SK-N-SH (cell line): ENCODE measurements around the gene CYTH4. TPM values are rescaled to one million over a fixed set of nuclear protein-coding genes. Genes with fewer than 3 reads are reported as not detected.
A peak's percentile ranks its signal among the peaks of the same experiment; 100 is the strongest.

Experiments used
- CTCF ChIA-PET: fragments of 300-600, 350-600 bp; formaldehyde crosslinking; extraction: SDS; loops from one replicate; lab custom pipeline; 2021; lab: Yijun Ruan, JAX
- POLR2A ChIA-PET: fragments of 350-600 bp; sonication (Branson Sonifier 250); formaldehyde crosslinking; extraction: SDS; loops from one replicate; lab custom pipeline; 2020; ENCODE audit warnings: antibody characterized with exemption, inconsistent platforms; lab: Yijun Ruan, JAX
- DNase-seq: peaks from one replicate; pipeline ENCODE4 v3.0.0; 2012
- H2AFZ ChIP-seq: fragments of 200-600 bp; sonication (generic); 2 replicates; pipeline ENCODE4 v1.8.1; 2016; ENCODE audit warnings: antibody characterized with exemption, mild to moderate bottlenecking, low read depth
- H3F3A ChIP-seq: fragments of 200-600 bp; sonication (generic); replicated peaks from 2 replicates; pipeline ENCODE3; 2016; ENCODE audit warnings: antibody characterized with exemption, mild to moderate bottlenecking; ENCODE audit not compliant: insufficient read depth
- H3K27ac ChIP-seq, 2 experiments: fragments of 200-500 bp in 1 of 2; fragments of 200-600 bp in 1 of 2; sonication (Bioruptor generic) in 1 of 2; sonication (generic), shearing (Covaris generic) in 1 of 2; 2 replicates each; pipeline versions ENCODE4 v1.5.1 to v1.6.1; 2014 to 2016; ENCODE audit warnings: low read depth in 2 of 2, inconsistent platforms in 1 of 2, low read length in 1 of 2, mild to moderate bottlenecking in 1 of 2, mixed read lengths in 1 of 2
- H3K27me3 ChIP-seq: fragments of 200-600 bp; sonication (generic), shearing (Covaris generic); 2 replicates; pipeline ENCODE4 v1.6.1; 2016; ENCODE audit warnings: mixed run types; ENCODE audit not compliant: insufficient read depth
- H3K36me3 ChIP-seq, 2 experiments: fragments of 200-500 bp in 1 of 2; fragments of 200-600 bp in 1 of 2; sonication (Bioruptor generic) in 1 of 2; sonication (generic) in 1 of 2; replicated peaks in 1 of 2; 2 replicates each; pipeline versions ENCODE3 to v1.5.1; 2014 to 2016; ENCODE audit warnings: low read length in 1 of 2, mild to moderate bottlenecking in 1 of 2; ENCODE audit not compliant: insufficient read depth in 2 of 2, control insufficient read depth in 1 of 2
- H3K4me1 ChIP-seq, 2 experiments: fragments of 200-500 bp in 1 of 2; fragments of 200-600 bp in 1 of 2; sonication (Bioruptor generic) in 1 of 2; sonication (generic), shearing (Covaris generic) in 1 of 2; 2 replicates each; pipeline versions ENCODE4 v1.5.1 to v1.6.1; 2014 to 2016; ENCODE audit warnings: low read depth in 1 of 2, low read length in 1 of 2, mixed run types in 1 of 2; ENCODE audit not compliant: insufficient read depth in 2 of 2, control insufficient read depth in 1 of 2
- H3K4me2 ChIP-seq: fragments of 200-600 bp; sonication (generic), shearing (Covaris generic); 2 replicates; pipeline ENCODE4 v1.6.1; 2017; ENCODE audit warnings: mixed run types
- H3K4me3 ChIP-seq, 2 experiments: fragments of 200-500 bp in 1 of 2; fragments of 200-600 bp in 1 of 2; sonication (Bioruptor generic) in 1 of 2; sonication (generic), shearing (Covaris generic) in 1 of 2; 2 replicates each; pipeline versions ENCODE4 v1.5.1 to v1.8.1; 2014 to 2016; ENCODE audit warnings: low read depth in 2 of 2, inconsistent platforms in 1 of 2, low read length in 1 of 2, mild to moderate bottlenecking in 1 of 2, mixed read lengths in 1 of 2, moderate library complexity in 1 of 2
- H3K79me2 ChIP-seq: fragments of 200-600 bp; sonication (generic); 2 replicates; pipeline ENCODE4 v1.8.1; 2017; ENCODE audit warnings: mild to moderate bottlenecking; ENCODE audit not compliant: insufficient read depth
- H3K9ac ChIP-seq: fragments of 200-600 bp; sonication (generic); 2 replicates; pipeline ENCODE4 v1.6.1; 2017; ENCODE audit warnings: mixed run types
- H3K9me2 ChIP-seq: fragments of 200-600 bp; sonication (generic); 2 replicates; pipeline ENCODE4 v1.6.1; 2017; ENCODE audit warnings: mixed run types
- H3K9me3 ChIP-seq: fragments of 200-600 bp; sonication (generic); 2 replicates; pipeline ENCODE4 v1.6.1; 2017; ENCODE audit warnings: mixed run types, mild to moderate bottlenecking, moderate library complexity
- H4K20me1 ChIP-seq: fragments of 200-600 bp; sonication (generic); 2 replicates; pipeline ENCODE4 v1.6.1; 2017; ENCODE audit warnings: mild to moderate bottlenecking, mixed run types; ENCODE audit not compliant: insufficient read depth
- FOSL2 ChIP-seq: IDR thresholded peaks from 2 replicates; pipeline ENCODE4 v1.4.0; 2012; ENCODE audit warnings: low read depth, mild to moderate bottlenecking, moderate library complexity, borderline replicate concordance
- GATA2 ChIP-seq: sonication (generic); formaldehyde crosslinking; IDR thresholded peaks from 2 replicates; pipeline ENCODE4 v1.5.0; 2020; ENCODE audit warnings: mild to moderate bottlenecking, missing genetic modification reagents
- JUND ChIP-seq: IDR thresholded peaks from 2 replicates; pipeline ENCODE4 v1.4.0; 2012
- POLR2AphosphoS5 ChIP-seq: IDR thresholded peaks from 2 replicates; pipeline ENCODE4 v1.6.1; 2012; ENCODE audit warnings: low read depth, low read length
- TCF12 ChIP-seq: IDR thresholded peaks from 2 replicates; pipeline ENCODE4 v1.4.0; 2012
- WGBS: methylation state at CpG from one replicate; pipeline ENCODE4 v1.1.6; 2017; ENCODE audit warnings: low lambda C conversion rate; 5-methylcytosine and 5-hydroxymethylcytosine counted together
- polyA plus RNA-seq, 3 experiments: library from polyadenylated mRNA; depleted of rRNA; stranded (reverse); fragments of >200 nt; gene quantifications; 2 replicates each; pipeline ENCODE4 v1.2.3, GENCODE V29; 2012
- TF ChIP-seq, protein P1 (sequence below): IDR thresholded peaks from 2 replicates; pipeline ENCODE4; 2012
- TF ChIP-seq, protein P2 (sequence below): fragments of 150-350 bp; IDR thresholded peaks from 2 replicates; pipeline ENCODE4 v1.6.1; 2016; ENCODE audit warnings: mild to moderate bottlenecking, low read depth, low read length
- TF ChIP-seq, protein P3 (sequence below): fragments of 150-350 bp; IDR thresholded peaks from 2 replicates; pipeline ENCODE4 v1.6.1; 2017; ENCODE audit warnings: antibody characterized with exemption, low read length, low read depth, borderline replicate concordance
- TF ChIP-seq, protein P4 (sequence below): IDR thresholded peaks from 2 replicates; pipeline ENCODE4 v1.4.0; 2012; ENCODE audit warnings: low read depth
- TF ChIP-seq, protein P5 (sequence below): fragments of 200-600 bp; sonication (generic); IDR thresholded peaks from 2 replicates; pipeline ENCODE4 v1.6.1; 2017; ENCODE audit warnings: antibody characterized with exemption, mild to moderate bottlenecking, moderate library complexity

The CYTH4 gene
- polyA plus RNA-seq, 1 of the 3 experiments (the other 2 are of a cell fraction) = 0.07 TPM

DNA sequence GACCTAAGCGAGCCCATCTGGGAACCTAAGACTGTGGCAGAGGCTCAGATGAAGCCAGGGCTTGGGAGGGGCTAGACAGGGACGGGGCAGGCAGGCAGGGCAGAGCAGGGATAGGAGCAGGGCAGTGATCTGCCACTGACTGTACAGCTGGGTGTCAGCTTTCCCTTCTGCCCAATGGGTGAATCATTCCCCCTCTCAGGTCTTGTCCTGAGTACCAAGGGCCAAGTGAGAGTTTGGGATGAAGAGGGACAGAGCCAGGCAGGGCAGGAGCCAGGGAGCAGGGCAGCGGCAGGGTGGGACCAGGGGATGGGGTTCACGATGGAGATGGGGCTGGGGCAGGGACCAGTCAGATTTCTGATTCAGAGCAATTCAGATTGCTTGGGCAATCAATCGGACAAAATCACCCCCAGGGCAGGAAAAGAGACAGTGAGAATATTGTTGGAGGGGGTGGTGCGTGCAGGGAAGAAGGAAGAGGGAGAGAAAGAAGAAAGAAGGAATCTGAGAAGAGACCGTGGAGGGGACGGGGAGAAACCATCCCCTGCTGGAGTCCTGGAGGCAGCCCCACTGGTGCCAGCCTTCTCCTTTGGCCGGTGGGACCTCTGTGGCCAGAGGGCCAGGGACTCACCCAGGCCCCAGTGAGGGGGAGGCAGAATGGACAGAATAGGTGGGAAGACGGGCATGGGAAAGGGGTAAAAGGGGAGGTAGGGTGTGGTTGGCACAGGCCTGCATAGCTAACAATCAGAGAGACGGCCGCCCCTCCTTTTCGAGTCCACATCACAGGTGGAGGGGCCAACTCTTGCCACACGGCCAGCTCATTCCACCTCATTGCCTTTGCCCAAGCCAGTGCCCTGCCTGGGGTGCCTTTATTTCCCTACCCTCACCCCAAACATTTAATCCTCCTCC, 47.2 kb downstream of the CYTH4 start:
- H3K4me1 ChIP-seq = peaks cover 6 to 26% of the 10 kb centered on the region in 2 experiments; a peak in 3 of 4 replicates
- H3K9ac ChIP-seq = peak overlapping the region; percentile 44; the same call in 1 of the 2 replicates
- no peaks in the 10 kb centered on the region for H4K20me1 ChIP-seq
- no peak for DNase-seq
- no peaks in the 10 kb centered on the region for H3K9me3 ChIP-seq
- no peaks in the 10 kb centered on the region for H3K27me3 ChIP-seq
- H3K36me3 ChIP-seq = no peaks in the 10 kb centered on the region
- no peak overlapping the region; the same call in 1 of the 2 replicates for H3K4me2 ChIP-seq
- no peak overlapping the region for H3K4me3 ChIP-seq
- no peaks in the 10 kb centered on the region for H3K79me2 ChIP-seq
- peak; percentile 68; the same call in 1 of the 2 replicates for TF ChIP-seq FOSL2
- TF ChIP-seq, protein P1, sequence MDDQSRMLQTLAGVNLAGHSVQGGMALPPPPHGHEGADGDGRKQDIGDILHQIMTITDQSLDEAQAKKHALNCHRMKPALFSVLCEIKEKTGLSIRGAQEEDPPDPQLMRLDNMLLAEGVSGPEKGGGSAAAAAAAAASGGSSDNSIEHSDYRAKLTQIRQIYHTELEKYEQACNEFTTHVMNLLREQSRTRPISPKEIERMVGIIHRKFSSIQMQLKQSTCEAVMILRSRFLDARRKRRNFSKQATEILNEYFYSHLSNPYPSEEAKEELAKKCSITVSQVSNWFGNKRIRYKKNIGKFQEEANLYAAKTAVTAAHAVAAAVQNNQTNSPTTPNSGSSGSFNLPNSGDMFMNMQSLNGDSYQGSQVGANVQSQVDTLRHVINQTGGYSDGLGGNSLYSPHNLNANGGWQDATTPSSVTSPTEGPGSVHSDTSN = 0 out of 2 replicates have a peak, but pooled peaks have one; percentile 24
- peak; percentile 39; the same call in 1 of the 2 replicates for TF ChIP-seq TCF12
- TF ChIP-seq, protein P2, sequence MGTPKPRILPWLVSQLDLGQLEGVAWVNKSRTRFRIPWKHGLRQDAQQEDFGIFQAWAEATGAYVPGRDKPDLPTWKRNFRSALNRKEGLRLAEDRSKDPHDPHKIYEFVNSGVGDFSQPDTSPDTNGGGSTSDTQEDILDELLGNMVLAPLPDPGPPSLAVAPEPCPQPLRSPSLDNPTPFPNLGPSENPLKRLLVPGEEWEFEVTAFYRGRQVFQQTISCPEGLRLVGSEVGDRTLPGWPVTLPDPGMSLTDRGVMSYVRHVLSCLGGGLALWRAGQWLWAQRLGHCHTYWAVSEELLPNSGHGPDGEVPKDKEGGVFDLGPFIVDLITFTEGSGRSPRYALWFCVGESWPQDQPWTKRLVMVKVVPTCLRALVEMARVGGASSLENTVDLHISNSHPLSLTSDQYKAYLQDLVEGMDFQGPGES = no peak
- TF ChIP-seq, protein P3, sequence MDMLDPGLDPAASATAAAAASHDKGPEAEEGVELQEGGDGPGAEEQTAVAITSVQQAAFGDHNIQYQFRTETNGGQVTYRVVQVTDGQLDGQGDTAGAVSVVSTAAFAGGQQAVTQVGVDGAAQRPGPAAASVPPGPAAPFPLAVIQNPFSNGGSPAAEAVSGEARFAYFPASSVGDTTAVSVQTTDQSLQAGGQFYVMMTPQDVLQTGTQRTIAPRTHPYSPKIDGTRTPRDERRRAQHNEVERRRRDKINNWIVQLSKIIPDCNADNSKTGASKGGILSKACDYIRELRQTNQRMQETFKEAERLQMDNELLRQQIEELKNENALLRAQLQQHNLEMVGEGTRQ = no peak
- TF ChIP-seq POLR2AphosphoS5 = peak; percentile 19; the same call in 1 of the 2 replicates
- TF ChIP-seq JUND = peak; percentile 55; the same call in 1 of the 2 replicates
- TF ChIP-seq, protein P4, sequence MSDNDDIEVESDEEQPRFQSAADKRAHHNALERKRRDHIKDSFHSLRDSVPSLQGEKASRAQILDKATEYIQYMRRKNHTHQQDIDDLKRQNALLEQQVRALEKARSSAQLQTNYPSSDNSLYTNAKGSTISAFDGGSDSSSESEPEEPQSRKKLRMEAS = 0 out of 2 replicates have a peak, but pooled peaks have one; percentile 14
- CTCF ChIA-PET = interaction anchor here (0.8 to 5.5 kb wide), 6 partner anchors 13 to 129 kb away, joined by 4 to 46 read pairs (median 5); no protein-coding TSS in a partner anchor
- WGBS = 66% methylated on average over 14 of the region's 14 CpGs
- POLR2A ChIA-PET = no interaction called here
- no peaks in the 10 kb centered on the region for H3K9me2 ChIP-seq
- peak overlapping the region in 1 of 2 experiments; percentile 56; a peak in 2 of 4 replicates for H3K27ac ChIP-seq
- H3F3A ChIP-seq = peaks cover 27% of the 10 kb centered on the region
- no peak overlapping the region; the same call in 1 of the 2 replicates for H2AFZ ChIP-seq

DNA sequence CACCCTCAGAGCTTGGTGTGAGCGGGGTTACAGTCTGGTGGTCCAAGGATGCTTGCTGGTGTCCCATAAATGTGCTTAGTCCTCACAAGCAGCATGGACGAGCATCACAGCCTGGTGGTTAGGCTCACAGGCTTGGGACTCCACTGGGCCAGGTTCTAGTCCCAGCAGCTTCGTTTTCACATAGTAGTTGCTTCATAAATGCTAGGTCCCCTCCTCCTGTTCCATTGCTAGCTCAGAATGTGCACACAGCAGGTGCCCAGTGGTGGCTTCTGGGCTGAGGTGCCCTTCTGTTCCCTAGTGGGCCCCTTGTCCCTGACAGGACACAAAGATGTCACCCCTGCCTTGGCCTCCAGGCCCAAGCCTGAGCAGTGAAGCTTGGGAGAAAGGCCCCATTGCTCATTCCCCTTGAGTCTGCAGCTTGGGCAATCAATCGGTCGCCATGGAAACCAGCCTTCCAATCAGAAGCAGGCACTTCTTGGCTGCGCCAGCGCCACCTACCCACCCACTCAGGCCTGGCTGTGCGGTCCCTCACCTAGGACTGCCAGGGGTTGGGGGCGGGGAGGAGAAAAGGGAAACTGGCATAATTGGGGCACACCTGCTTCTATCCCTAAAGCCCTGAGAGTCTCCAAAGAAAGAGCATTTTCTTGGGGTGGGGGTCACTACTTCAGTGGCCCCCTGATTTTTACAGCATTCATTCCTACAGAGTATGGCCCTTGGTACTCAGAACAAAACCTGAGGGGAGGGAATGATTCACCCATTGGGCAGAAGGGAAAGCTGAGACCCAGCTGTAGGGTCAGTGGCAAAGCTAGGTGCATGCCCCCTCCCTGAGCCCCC, 48.1 kb downstream of the CYTH4 start:
- Histone ChIP-seq H3K36me3 (no peaks in the 10 kb centered on the region), H3K27me3 (no peaks in the 10 kb centered on the region), H3K9ac (no peak overlapping the region), H2AFZ (no peak overlapping the region), H3K4me3 (no peak overlapping the region), H3K79me2 (no peaks in the 10 kb centered on the region), H3K27ac (no peak overlapping the region), H3K9me2 (no peaks in the 10 kb centered on the region), H4K20me1 (no peaks in the 10 kb centered on the region), H3K4me2 (no peak overlapping the region), H3F3A (peaks cover 26% of the 10 kb centered on the region), H3K4me1 (peaks cover 13 to 26% of the 10 kb centered on the region in 2 experiments; a peak in 3 of 4 replicates), H3K9me3 (no peaks in the 10 kb centered on the region)
- 59% methylated on average over 9 of the region's 9 CpGs for WGBS
- peak; percentile 86 for DNase-seq
- POLR2A ChIA-PET = no interaction called here
- no peak for TF ChIP-seq GATA2 (CRISPR knock-in tag)
- TF ChIP-seq, protein P5, sequence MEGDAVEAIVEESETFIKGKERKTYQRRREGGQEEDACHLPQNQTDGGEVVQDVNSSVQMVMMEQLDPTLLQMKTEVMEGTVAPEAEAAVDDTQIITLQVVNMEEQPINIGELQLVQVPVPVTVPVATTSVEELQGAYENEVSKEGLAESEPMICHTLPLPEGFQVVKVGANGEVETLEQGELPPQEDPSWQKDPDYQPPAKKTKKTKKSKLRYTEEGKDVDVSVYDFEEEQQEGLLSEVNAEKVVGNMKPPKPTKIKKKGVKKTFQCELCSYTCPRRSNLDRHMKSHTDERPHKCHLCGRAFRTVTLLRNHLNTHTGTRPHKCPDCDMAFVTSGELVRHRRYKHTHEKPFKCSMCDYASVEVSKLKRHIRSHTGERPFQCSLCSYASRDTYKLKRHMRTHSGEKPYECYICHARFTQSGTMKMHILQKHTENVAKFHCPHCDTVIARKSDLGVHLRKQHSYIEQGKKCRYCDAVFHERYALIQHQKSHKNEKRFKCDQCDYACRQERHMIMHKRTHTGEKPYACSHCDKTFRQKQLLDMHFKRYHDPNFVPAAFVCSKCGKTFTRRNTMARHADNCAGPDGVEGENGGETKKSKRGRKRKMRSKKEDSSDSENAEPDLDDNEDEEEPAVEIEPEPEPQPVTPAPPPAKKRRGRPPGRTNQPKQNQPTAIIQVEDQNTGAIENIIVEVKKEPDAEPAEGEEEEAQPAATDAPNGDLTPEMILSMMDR = peak; percentile 30; the same call in 1 of the 2 replicates
- CTCF ChIA-PET = interaction anchor here (0.7 to 5.5 kb wide), 8 partner anchors 9 to 128 kb away, joined by 3 to 46 read pairs (median 5); no protein-coding TSS in a partner anchor
